NB4 (cell line): Measurements from ENCODE around the gene ADAMTS5.

Experiments
- DNase-seq: peaks from one replicate; pipeline ENCODE4 v3.0.0; 2010; ENCODE audit warnings: low read depth
- H3K4me3 ChIP-seq: one replicate; pipeline ENCODE4 v1.5.1; 2011; ENCODE audit warnings: mild to moderate bottlenecking, low read depth, low read length, moderate library complexity
- MYC ChIP-seq: IDR thresholded peaks from 2 replicates; pipeline ENCODE4 v1.6.1; 2011; ENCODE audit warnings: low read depth, low read length
- POLR2A ChIP-seq: IDR thresholded peaks from 2 replicates; pipeline ENCODE4 v1.6.1; 2011; ENCODE audit warnings: mild to moderate bottlenecking; ENCODE audit not compliant: insufficient read length; ENCODE audit errors: extremely low read depth
- TF ChIP-seq, protein P1 (sequence below): IDR thresholded peaks from 2 replicates; pipeline ENCODE4 v1.6.1; 2011; ENCODE audit warnings: low read depth, low read length
- TF ChIP-seq, protein P2 (sequence below): IDR thresholded peaks from one replicate; pipeline ENCODE4 v1.5.1; 2012; ENCODE audit warnings: low read depth, low read length

The ADAMTS5 gene

DNA sequence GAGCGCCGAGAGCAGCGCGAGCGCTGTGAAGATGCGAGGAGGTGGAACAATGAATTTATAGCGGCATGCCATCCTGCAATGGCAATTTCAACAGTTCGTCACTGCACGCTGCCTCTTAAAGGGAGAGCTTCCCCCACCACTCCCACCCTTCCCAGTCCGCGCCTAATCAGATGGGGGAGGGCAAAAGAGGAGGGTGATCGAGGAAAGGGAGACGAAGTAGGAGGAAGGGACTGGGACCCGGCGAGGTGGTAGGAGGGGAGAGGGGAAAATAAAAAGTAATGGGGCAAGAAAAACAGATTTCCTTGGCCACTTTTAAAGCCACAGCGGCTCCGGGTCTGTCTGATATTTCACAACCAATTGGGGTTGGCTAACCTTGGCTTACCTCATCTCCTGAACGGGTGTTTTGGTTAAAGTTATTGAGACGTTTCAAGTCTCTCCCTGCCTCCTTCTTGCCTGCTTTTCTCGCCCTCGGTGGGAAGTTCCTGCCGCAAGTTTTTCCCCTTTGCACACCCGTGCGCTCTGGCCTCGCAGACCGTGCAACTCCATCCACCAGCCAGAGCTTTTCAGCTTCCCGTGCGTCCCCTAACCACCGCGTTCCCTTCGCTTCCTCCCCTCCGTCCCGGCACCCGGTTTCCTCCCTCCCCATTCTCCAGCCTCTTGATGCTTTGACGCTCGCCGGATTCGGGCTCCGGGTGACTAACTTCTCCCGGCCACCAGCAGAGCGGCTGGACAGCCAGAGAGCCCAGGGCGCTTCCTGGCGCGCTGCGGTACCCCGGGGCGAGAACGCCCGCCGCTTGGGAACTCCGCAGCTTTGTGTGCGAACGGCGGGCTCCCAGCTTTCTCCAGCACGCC is at the start of gene ADAMTS5:
TSS of gene ADAMTS5 (minus strand) at position 27 of the 852 bp plus-strand sequence. CDS start 697 bp downstream, outside the sequence.
- TF ChIP-seq MYC: no peak
- TF ChIP-seq, protein P1, sequence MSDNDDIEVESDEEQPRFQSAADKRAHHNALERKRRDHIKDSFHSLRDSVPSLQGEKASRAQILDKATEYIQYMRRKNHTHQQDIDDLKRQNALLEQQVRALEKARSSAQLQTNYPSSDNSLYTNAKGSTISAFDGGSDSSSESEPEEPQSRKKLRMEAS: peak; percentile 13; the same call in 1 of the 2 replicates
- DNase-seq: peak; percentile 75
- peak within 1 kb of the TSS; percentile 25 for H3K4me3 ChIP-seq

DNA sequence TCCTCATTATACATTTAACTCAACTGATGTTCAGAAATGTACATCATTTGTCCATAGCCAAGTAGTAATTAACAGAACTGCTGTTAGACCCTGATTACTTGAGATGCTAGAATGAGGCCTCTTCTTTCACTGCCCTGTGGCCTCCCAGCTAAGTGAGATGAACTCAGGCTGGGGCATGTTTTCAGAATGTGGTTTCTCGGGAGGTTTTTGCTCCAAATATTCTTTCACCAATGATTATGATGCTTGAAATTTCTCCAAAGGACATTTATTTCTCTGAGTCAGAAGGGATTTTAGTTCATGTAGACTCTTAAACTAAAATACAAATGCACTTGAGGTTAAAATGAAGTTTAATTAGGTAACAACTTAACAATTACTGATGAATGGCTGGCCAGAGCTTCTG is 34.6 kb upstream of the ADAMTS5 start:
- no peak for DNase-seq

DNA sequence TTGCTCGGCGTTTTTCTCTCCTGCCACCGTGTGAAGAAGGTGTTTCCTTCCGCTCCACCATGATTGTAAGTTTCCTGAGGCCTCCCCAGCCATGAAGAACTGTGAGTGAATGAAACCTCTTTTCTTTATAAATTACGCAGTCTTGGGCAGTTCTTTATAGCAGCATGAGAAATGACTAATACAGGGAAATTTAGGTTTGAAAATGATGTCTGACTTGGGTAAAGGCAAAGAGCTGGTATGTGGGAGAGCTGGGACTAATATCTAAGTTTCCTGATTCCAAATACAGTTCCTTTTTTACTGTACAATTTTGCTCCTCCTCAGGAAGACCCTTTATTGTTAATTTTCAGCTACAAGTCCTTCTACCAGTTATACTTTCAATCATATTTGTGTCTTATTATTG is 16.7 kb upstream of the ADAMTS5 start:
- TF ChIP-seq, protein P2, sequence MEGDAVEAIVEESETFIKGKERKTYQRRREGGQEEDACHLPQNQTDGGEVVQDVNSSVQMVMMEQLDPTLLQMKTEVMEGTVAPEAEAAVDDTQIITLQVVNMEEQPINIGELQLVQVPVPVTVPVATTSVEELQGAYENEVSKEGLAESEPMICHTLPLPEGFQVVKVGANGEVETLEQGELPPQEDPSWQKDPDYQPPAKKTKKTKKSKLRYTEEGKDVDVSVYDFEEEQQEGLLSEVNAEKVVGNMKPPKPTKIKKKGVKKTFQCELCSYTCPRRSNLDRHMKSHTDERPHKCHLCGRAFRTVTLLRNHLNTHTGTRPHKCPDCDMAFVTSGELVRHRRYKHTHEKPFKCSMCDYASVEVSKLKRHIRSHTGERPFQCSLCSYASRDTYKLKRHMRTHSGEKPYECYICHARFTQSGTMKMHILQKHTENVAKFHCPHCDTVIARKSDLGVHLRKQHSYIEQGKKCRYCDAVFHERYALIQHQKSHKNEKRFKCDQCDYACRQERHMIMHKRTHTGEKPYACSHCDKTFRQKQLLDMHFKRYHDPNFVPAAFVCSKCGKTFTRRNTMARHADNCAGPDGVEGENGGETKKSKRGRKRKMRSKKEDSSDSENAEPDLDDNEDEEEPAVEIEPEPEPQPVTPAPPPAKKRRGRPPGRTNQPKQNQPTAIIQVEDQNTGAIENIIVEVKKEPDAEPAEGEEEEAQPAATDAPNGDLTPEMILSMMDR: no peak
- TF ChIP-seq MYC (no peak), POLR2A (no peak)
- TF ChIP-seq, protein P1: no peak
- H3K4me3 ChIP-seq: no peak overlapping the region
- no peak for DNase-seq

More for the DNA sequence above, 34.6 kb upstream of the ADAMTS5 start:
- H3K4me3 ChIP-seq: no peak overlapping the region
- TF ChIP-seq, protein P2: no peak
- no peak for TF ChIP-seq MYC
- no peak for TF ChIP-seq POLR2A
- TF ChIP-seq, protein P1: no peak

DNA sequence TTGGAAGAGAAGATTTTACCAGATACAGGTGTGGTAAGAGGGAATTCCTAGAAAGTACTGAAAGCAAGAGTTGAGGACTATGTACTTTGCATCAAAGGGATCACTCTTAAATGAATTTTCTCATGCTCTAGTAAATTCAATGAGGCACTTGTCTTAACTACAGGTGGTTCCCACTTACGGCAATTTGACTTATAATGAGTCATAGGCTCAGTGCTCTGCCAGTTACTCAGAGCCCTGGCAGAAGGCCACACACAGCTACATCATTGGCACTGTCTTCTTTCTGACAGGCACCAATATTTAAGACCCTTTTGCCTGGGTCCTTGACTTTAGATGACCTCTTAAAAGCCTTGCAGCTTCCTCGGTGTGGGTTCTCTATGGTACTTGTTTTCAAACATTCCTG is 15.9 kb upstream of the ADAMTS5 start:
- TF ChIP-seq MYC: no peak
- TF ChIP-seq, protein P2: no peak
- TF ChIP-seq, protein P1: no peak
- no peak for TF ChIP-seq POLR2A
- no peak for DNase-seq
- H3K4me3 ChIP-seq: no peak overlapping the region

DNA sequence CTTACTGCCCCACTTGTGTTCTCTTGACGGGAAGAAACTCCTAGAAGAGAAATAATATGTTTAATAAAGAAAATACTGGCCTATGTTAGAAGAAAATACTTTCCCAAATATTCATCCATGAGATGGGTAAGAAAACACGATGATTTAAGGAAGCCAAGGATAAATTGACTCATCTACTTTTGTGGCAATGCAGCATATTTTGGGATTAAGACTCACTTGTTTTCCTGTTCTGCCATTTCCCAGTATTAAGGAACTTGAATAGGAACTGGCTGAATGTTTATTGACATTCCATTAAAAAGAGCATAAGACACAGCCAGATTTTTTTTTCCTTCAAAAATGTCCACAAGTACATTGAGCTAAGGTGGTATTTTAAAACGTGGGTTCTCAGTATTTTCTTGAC is 10.9 kb upstream of the ADAMTS5 start:
- TF ChIP-seq MYC (no peak), POLR2A (no peak)
- TF ChIP-seq, protein P2: no peak
- TF ChIP-seq, protein P1: no peak
- DNase-seq: no peak

DNA sequence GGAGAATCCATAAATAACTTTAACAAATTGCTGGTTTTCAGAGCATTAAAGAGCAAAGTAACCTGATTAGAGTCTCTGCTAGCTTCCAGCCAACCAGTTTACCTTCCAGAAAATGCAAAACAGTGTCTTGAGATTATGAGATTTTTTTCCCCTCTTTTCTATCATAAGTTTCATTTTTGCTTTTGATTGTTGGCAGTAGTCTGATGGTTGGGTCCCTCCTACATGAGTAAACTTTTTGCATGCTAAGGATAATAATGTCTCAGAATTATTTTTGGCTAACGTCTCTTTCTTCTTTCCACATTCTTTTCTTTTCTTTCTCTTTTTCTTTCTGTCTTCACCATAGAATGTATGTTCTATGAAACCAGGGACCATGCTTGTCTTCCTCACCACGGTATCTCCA is 6.3 kb upstream of the ADAMTS5 start:
- TF ChIP-seq MYC (no peak), POLR2A (no peak)
- TF ChIP-seq, protein P2: no peak
- TF ChIP-seq, protein P1: no peak
- DNase-seq: no peak
- no peak overlapping the region for H3K4me3 ChIP-seq

More for the DNA sequence above, 10.9 kb upstream of the ADAMTS5 start:
- no peak overlapping the region for H3K4me3 ChIP-seq
